GM06990 (cell line): ENCODE data around the gene SPINT4.
"Not testable (repeated sequence)": the region's sequence is repeated elsewhere in the genome, so short reads cannot be mapped to it uniquely, and the experiment has no call there.

Source experiments
- DNase-seq: peaks from one replicate; pipeline ENCODE4 v3.0.0-alpha.2; 2011; ENCODE audit not compliant: insufficient read length; ENCODE audit errors: extremely low read depth
- H3K27me3 ChIP-seq: replicated peaks from 2 replicates; pipeline ENCODE4 v1.6.0; 2011; ENCODE audit warnings: low read length; ENCODE audit not compliant: control insufficient read depth, insufficient read depth
- H3K36me3 ChIP-seq: 2 replicates; pipeline ENCODE4 v1.5.1; 2011; ENCODE audit warnings: low read length; ENCODE audit not compliant: control insufficient read depth, insufficient read depth
- H3K4me3 ChIP-seq: replicated peaks from 2 replicates; pipeline ENCODE4 v1.5.1; 2011; ENCODE audit warnings: low read depth, mild to moderate bottlenecking, control low read depth, low read length
- TF ChIP-seq, protein P1 (sequence below): IDR thresholded peaks from 2 replicates; pipeline ENCODE4 v1.5.1; 2011; ENCODE audit warnings: low read length, control low read depth, mild to moderate bottlenecking, inconsistent platforms; ENCODE audit not compliant: insufficient read depth, poor library complexity, severe bottlenecking

SPINT4 gene

DNA sequence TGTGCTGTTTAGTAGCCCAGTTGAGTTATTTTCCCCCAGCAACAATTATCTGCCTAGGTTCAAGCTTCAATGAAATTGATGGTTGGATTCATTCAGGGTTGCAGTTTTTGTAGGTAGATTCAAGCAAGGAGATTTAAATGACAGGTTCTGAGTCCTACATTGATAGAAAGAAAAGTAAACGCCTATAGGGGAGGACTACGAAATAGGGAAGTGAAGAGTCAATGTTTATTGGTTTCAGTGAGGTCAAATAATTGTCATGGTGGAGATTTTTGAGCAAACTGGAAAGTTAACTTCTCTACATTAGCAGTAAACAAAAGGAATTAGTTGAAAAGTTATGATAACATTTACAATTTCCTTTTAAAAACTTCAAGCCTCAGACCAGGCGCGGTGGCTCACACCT, 21.0 kb upstream of the SPINT4 start:
- H3K27me3 ChIP-seq, result no peaks in the 10 kb centered on the region; the same call in 1 of the 2 replicates
- H3K4me3 ChIP-seq, result no peak overlapping the region
- DNase-seq, result peak; percentile 13
- no peaks in the 10 kb centered on the region for H3K36me3 ChIP-seq
- TF ChIP-seq, protein P1, sequence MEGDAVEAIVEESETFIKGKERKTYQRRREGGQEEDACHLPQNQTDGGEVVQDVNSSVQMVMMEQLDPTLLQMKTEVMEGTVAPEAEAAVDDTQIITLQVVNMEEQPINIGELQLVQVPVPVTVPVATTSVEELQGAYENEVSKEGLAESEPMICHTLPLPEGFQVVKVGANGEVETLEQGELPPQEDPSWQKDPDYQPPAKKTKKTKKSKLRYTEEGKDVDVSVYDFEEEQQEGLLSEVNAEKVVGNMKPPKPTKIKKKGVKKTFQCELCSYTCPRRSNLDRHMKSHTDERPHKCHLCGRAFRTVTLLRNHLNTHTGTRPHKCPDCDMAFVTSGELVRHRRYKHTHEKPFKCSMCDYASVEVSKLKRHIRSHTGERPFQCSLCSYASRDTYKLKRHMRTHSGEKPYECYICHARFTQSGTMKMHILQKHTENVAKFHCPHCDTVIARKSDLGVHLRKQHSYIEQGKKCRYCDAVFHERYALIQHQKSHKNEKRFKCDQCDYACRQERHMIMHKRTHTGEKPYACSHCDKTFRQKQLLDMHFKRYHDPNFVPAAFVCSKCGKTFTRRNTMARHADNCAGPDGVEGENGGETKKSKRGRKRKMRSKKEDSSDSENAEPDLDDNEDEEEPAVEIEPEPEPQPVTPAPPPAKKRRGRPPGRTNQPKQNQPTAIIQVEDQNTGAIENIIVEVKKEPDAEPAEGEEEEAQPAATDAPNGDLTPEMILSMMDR, result no peak

DNA sequence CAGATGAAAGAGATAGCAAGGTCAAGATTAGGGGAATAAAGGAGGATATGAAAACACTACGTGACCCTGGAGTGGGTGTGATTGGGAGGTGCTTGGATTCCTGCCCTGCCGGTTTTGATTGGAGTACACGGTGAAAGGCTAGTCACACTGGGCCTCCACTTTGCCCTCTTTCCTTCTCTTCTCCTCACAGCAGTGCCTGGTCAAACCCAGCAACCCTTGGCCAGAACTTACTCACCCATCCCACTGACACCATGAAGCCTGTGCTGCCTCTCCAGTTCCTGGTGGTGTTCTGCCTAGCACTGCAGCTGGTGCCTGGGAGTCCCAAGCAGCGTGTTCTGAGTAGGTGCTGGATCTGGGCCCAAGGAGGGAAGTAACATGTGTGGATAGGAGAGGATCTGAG, 20.3 kb upstream of the SPINT4 start, which contains the start of gene WFDC13:
Gene WFDC13 (plus strand): TSS at position 166 of the 400 bp plus-strand sequence. CDS start 86 bp downstream, at position 252.
- DNase-seq, result no peak
- TF ChIP-seq, protein P1, result no peak
- Histone ChIP-seq H3K4me3 (no peak within 1 kb of the TSS), H3K36me3 (no peaks in the 10 kb centered on the region), H3K27me3 (no peaks in the 10 kb centered on the region; the same call in 1 of the 2 replicates)

DNA sequence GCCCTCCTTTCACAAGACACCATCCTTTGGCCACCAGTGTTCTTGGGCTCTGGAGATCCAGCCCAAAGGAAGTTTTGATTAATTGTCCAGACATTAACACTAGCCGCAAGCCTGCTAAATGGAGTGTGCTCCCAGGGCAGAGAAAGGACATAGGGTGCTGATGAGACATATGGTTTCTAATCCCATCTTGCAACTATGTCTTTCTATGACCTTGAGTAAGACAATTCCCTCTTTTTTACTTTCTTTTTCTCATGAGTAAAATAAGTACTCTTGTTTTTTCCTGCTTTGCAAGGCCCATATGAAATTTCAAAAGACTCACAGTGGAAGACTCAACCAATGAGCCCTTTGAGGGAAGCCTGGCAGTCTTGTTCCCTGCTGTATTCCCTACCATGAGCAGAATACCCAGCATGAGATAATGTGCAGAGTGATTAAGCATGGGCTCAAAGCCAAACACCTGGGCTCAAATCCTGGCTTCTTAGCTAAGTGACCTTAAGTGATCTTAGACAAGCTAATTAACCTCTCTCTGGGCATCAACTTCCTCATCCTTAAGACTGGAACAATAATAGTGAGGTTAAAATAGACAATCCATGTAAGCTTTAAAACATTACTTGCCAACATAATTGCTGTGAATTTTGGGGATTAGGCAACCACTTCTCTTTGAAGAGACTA, 17.0 kb upstream of the SPINT4 start, which contains the start of gene WFDC10B:
Gene WFDC10B (minus strand): TSS at position 51 of the 669 bp plus-strand sequence. CDS start 19,027 bp downstream, outside the sequence.
- DNase-seq, result no peak
- Histone ChIP-seq H3K4me3 (no peak within 1 kb of the TSS), H3K36me3 (no peaks in the 10 kb centered on the region), H3K27me3 (no peaks in the 10 kb centered on the region; the same call in 1 of the 2 replicates)
- TF ChIP-seq, protein P1, result no peak

DNA sequence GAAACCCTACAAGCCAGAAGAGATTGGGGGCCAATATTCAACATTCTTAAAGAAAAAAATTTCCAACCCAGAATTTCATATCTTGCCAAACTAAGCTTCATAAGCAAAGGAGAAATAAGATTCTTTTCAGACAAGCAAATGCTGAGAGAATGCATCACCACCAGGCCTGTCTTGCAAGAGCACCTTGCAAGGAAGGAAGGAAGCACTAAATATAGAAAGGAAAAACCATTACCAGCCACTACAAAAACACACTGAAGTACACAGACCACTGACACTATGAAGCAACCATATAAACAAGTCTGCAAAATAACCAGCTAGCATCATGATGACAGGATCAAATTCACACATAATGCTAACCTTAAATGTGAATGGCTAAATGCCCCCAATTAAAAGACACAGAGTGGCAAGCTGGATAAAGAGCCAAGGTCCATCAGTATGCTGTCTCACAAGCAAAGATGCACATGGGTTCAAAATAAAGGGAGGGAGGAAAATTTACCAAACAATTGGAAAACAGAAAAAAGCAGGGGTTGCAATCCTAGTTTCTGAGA, 5.9 kb upstream of the SPINT4 start:
- DNase-seq, H3K4me3 ChIP-seq, H3K36me3 ChIP-seq, H3K27me3 ChIP-seq: not testable (repeated sequence)

DNA sequence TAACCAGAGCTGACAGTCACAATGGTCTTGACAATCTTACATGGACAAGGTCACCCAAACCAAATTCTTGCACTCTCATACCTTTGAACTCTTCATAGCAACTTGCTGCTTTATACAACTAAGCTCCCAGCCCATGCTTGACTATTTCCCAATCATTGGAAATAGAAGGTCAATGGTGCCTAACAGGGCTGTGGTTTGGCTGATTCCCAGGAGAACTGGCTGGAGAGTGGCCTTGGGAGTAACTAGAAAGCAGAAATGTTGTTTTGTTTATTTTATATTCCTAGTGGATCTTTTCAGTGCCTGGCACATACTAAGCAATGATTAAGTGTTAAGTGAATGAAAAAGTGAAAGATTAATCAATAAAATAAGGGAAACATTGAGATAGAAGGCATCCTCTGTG, 3.0 kb downstream of the SPINT4 start:
- Histone ChIP-seq H3K36me3 (no peaks in the 10 kb centered on the region), H3K27me3 (no peaks in the 10 kb centered on the region), H3K4me3 (no peak overlapping the region)
- no peak for DNase-seq
- TF ChIP-seq, protein P1, result no peak

DNA sequence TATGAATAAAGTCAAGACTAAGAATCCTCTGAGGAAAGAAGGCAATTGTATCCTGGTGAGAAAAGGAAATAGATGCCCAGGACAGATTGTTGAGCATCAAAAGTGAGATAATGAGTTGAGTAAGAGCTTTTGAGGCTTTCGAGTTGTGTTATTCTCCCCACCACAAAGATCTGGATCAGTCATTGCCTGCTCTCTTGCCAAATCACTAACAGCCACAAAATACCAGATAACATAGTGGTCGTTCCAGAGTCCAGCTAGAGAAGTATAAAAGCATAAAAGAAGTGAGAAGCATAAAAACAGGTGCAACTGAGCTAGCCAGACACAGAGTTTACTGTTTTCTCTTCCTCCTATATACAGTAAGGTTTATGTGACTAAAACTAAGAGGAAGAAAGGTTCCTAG, 4.9 kb downstream of the SPINT4 start:
- Histone ChIP-seq H3K27me3 (no peaks in the 10 kb centered on the region), H3K36me3 (no peaks in the 10 kb centered on the region), H3K4me3 (no peak overlapping the region)
- no peak for DNase-seq
- TF ChIP-seq, protein P1, result no peak
